Endothelial cell of umbilical vein (primary cell): ENCODE data around the gene GHRH.

Source experiments
- EZH2 ChIP-seq: IDR thresholded peaks from 2 replicates; pipeline ENCODE4 v1.6.1; 2012; ENCODE audit warnings: borderline replicate concordance, low read depth, mild to moderate bottlenecking, moderate library complexity, low read length, inconsistent platforms; ENCODE audit not compliant: severe bottlenecking
- FOS ChIP-seq: IDR thresholded peaks from 2 replicates; pipeline ENCODE4 v1.6.1; 2011; ENCODE audit warnings: mild to moderate bottlenecking, low read length, moderate library complexity, borderline replicate concordance; ENCODE audit not compliant: insufficient read depth
- JUN ChIP-seq: IDR thresholded peaks from 2 replicates; pipeline ENCODE4 v1.6.1; 2011; ENCODE audit warnings: borderline replicate concordance, low read depth; ENCODE audit not compliant: insufficient read length, insufficient read depth
- POLR2A ChIP-seq: IDR thresholded peaks from 2 replicates; pipeline ENCODE4 v1.6.1; 2012; ENCODE audit warnings: low read depth, mild to moderate bottlenecking, control low read depth, low read length
- POLR2AphosphoS5 ChIP-seq: IDR thresholded peaks from 2 replicates; pipeline ENCODE4 v1.6.1; 2012; ENCODE audit warnings: low read depth, mild to moderate bottlenecking, control low read depth, low read length, moderate library complexity; ENCODE audit not compliant: insufficient read depth
- TF ChIP-seq, protein P1 (sequence below), 2 donors: IDR thresholded peaks; 1 replicate in 1 of 2; 2 replicates in 1 of 2; pipeline ENCODE4 v1.5.1; 2011; ENCODE audit warnings: low read length in 2 of 2, mild to moderate bottlenecking in 2 of 2, moderate library complexity in 2 of 2, control low read depth in 1 of 2, inconsistent platforms in 1 of 2, low read depth in 1 of 2; ENCODE audit not compliant: insufficient read depth in 1 of 2; ENCODE audit errors: extremely low read depth in 1 of 2
- TF ChIP-seq, protein P2 (sequence below): IDR thresholded peaks from 2 replicates; pipeline ENCODE4 v1.6.1; 2011; ENCODE audit not compliant: insufficient read depth, insufficient read length

DNA sequence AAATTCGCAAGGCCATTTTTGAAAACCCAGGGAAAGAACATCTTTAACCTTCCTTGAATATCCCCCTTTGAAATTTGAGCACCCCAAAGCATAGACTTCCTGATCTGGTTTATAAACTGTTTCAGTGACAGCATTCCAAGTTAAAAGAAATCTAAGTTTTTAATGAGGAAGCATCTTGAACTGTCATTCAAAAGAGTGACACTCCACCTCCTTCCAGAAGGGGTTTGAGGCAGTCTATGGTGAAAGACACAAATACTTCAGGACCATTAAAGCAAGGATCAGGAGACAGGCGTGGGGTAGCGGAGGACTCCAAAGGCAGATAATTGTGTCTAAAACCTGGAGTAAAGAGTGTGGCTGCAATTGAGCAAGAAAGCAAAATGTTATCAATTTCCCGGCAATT is 691 bp downstream of the GHRH start:
- TF ChIP-seq, protein P1, sequence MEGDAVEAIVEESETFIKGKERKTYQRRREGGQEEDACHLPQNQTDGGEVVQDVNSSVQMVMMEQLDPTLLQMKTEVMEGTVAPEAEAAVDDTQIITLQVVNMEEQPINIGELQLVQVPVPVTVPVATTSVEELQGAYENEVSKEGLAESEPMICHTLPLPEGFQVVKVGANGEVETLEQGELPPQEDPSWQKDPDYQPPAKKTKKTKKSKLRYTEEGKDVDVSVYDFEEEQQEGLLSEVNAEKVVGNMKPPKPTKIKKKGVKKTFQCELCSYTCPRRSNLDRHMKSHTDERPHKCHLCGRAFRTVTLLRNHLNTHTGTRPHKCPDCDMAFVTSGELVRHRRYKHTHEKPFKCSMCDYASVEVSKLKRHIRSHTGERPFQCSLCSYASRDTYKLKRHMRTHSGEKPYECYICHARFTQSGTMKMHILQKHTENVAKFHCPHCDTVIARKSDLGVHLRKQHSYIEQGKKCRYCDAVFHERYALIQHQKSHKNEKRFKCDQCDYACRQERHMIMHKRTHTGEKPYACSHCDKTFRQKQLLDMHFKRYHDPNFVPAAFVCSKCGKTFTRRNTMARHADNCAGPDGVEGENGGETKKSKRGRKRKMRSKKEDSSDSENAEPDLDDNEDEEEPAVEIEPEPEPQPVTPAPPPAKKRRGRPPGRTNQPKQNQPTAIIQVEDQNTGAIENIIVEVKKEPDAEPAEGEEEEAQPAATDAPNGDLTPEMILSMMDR (IDR thresholded peaks at IDR 0.05; ENCODE audit: extremely low read depth in 1 of 2, insufficient read depth in 1 of 2, low read depth in 1 of 2, low read length in 2 of 2): no peak
- TF ChIP-seq EZH2 (no peak), POLR2A (no peak), JUN (no peak), POLR2AphosphoS5 (no peak), FOS (no peak)
- TF ChIP-seq, protein P2, sequence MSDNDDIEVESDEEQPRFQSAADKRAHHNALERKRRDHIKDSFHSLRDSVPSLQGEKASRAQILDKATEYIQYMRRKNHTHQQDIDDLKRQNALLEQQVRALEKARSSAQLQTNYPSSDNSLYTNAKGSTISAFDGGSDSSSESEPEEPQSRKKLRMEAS: no peak
